GM18505 (cell line): ENCODE measurements around the gene BPGM.

Source experiments
- ATAC-seq: cut with Tn5 transposase; IDR thresholded peaks from one replicate; pipeline ENCODE4 v1.9.1; 2021; ENCODE audit not compliant: unreplicated experiment
- POLR2A ChIP-seq: IDR thresholded peaks from 4 replicates; pipeline ENCODE4 v1.6.1; 2011; ENCODE audit warnings: borderline replicate concordance; ENCODE audit not compliant: insufficient read depth, insufficient read length; ENCODE audit errors: extremely low read depth

Gene BPGM

GRCh38 chr7:134622303-134622995 is 24.2 kb upstream of the BPGM start:
- no peak for TF ChIP-seq POLR2A
- ATAC-seq = no peak

- no peak for ATAC-seq
These were observed 23.5 kb upstream of the BPGM start for GRCh38 chr7:134623193-134623592.

GRCh38 chr7:134625550-134625949 is 21.1 kb upstream of the BPGM start:
- ATAC-seq = no peak
- TF ChIP-seq POLR2A = no peak

More at GRCh38 chr7:134623193-134623592, 23.5 kb upstream of the BPGM start:
- no peak for TF ChIP-seq POLR2A

- no peak for ATAC-seq
- no peak for TF ChIP-seq POLR2A
These were observed 19.4 kb upstream of the BPGM start for GRCh38 chr7:134627109-134627774.

- ATAC-seq = no peak
- TF ChIP-seq POLR2A = no peak
These were observed 18.9 kb upstream of the BPGM start for GRCh38 chr7:134627775-134628153.

- ATAC-seq = no peak
- no peak for TF ChIP-seq POLR2A
These were observed 17.2 kb upstream of the BPGM start for GRCh38 chr7:134629445-134629844.

- no peak for TF ChIP-seq POLR2A
- no peak for ATAC-seq
These were observed 16.4 kb upstream of the BPGM start for GRCh38 chr7:134630237-134630636.

GRCh38 chr7:134630893-134631292 is 15.8 kb upstream of the BPGM start:
- ATAC-seq = no peak
- no peak for TF ChIP-seq POLR2A

- ATAC-seq = no peak
- TF ChIP-seq POLR2A = no peak
These were observed 14.6 kb upstream of the BPGM start for GRCh38 chr7:134632052-134632451.

GRCh38 chr7:134632937-134633540 is 13.6 kb upstream of the BPGM start:
- ATAC-seq = no peak
- TF ChIP-seq POLR2A = no peak

GRCh38 chr7:134636008-134636449 is 10.6 kb upstream of the BPGM start:
- TF ChIP-seq POLR2A = no peak
- peak; percentile 84 for ATAC-seq

GRCh38 chr7:134637441-134637840 is 9.2 kb upstream of the BPGM start:
- no peak for TF ChIP-seq POLR2A
- ATAC-seq = no peak

GRCh38 chr7:134637934-134638719 is 8.5 kb upstream of the BPGM start:
- TF ChIP-seq POLR2A = no peak
- ATAC-seq = no peak

GRCh38 chr7:134639061-134639460 is 7.6 kb upstream of the BPGM start:
- ATAC-seq = no peak
- TF ChIP-seq POLR2A = no peak

- no peak for TF ChIP-seq POLR2A
- ATAC-seq = no peak
These were observed 6.9 kb upstream of the BPGM start for GRCh38 chr7:134639683-134640279.
